GM21723 (cell line): Measurements from ENCODE around the gene CEMP1.

Experiments used
- ATAC-seq: cut with Tn5 transposase; IDR thresholded peaks from one replicate; pipeline ENCODE4 v1.9.1; 2021; ENCODE audit warnings: mild to moderate bottlenecking, moderate library complexity; ENCODE audit not compliant: unreplicated experiment

Gene CEMP1

DNA sequence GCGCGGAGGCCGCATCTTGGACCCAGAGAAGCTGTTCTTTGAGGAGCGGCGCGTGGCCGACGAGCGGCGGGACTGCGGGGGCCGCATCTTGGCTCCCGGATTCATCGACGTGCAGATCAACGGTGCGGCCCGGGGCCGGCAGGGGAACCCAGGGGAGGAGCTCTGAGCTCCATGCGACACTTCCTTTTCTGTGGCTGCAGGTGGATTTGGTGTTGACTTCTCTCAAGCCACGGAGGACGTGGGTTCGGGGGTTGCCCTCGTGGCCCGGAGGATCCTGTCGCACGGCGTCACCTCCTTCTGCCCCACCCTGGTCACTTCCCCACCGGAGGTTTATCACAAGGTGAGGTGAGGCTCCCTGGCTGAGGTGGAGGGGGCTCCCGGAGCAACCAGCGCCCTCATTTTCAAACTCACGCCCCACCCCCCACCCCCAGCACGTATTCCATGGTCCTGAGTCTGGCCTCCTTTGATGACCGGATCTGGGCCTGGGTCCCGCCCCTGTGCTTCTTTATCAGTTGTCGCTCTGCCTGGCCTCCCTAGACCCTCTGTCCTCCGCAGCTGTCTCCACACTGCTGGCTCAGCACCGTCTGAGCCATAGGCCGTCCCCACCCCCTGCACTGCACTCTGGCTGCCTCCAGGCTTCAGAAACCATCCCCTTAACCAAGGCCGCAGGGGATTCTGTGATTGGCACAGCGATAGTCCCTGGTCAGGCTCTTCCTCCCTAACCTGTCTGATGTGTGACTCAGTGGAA is 10.2 kb downstream of the CEMP1 start:
- peak; percentile 19 for ATAC-seq

DNA sequence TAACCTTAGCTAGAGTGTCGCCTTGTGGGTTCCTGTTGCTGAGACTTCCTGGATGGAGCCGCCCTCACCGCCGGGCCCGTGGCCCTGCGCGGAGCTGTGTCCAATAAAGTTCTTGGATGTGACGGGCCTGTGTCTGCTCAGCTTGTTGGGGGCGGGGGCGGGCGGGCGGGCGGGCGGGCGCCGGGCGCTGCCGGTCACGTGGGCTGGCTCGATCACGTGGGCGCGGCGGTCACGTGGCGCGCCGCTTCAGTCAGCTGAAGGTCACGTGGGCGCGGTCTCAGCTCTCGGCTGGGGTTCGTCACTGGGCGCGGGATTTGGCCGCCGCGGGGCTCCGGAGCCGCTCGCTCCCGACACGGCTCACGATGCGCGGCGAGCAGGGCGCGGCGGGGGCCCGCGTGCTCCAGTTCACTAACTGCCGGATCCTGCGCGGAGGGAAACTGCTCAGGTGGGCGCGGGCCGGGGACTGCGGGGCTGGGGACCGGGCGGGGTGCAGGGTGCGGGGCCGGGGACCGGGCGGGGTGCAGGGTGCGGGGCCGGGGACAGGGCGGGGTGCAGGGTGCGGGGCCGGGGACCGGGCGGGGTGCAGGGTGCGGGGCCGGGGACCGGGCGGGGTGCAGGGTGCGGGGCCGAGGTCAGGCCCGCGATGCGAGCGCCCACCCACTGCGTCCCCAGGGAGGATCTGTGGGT is 11.0 kb downstream of the CEMP1 start, which contains the start of gene AMDHD2:
TSS of gene AMDHD2 (plus strand) at position 275 of the 687 bp plus-strand sequence. CDS start at position 363, 88 bp downstream.
- peak; percentile 39 for ATAC-seq

DNA sequence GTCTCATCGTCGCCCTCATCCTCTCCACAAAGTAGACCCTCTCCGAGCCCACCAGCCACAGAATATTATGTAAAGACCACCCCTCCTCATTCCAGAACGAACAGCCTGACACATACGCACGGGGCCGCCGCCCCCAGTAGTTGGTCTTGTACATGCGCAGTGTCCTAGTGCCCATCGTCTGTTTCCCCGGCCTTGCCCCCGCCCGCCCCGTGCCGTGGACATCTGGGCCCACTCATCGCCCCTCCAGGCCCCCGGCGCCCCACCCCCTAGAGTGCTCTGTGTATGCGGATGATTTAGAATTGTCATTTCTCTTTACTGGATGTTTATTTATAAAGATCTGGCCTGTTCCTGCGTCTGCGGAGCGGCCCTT is 11.5 kb downstream of the CEMP1 start:
- ATAC-seq, result no peak

DNA sequence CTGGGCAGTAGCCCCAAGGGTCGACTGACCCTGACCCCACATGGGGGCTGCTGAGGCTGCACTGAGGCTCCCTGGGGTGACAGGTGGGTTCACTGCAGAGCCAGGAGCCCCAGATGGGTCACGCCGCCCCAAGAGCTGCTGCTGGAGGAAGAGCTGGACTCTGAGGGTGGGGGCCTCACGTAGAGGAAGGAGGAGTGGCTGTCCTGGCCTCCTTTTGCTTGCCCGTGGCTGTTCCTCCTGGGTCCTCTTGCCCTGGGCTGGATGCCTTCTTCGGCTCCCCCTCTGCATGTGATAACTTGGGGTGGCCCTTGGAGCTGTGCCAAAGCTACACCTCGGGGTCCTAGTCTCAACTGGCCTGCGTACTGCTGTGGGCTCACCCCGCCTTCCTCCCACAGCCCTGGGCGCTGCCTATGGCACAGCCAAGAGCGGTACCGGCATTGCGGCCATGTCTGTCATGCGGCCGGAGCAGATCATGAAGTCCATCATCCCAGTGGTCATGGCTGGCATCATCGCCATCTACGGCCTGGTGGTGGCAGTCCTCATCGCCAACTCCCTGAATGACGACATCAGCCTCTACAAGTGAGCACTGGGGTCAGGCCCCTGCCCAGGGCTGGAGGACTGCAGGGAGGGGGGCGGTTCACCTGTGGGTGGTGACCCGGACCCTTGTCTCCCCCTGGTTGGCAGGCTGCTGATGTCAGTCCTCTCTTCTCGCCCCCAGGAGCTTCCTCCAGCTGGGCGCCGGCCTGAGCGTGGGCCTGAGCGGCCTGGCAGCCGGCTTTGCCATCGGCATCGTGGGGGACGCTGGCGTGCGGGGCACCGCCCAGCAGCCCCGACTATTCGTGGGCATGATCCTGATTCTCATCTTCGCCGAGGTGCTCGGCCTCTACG is 12.1 kb downstream of the CEMP1 start:
- no peak for ATAC-seq

DNA sequence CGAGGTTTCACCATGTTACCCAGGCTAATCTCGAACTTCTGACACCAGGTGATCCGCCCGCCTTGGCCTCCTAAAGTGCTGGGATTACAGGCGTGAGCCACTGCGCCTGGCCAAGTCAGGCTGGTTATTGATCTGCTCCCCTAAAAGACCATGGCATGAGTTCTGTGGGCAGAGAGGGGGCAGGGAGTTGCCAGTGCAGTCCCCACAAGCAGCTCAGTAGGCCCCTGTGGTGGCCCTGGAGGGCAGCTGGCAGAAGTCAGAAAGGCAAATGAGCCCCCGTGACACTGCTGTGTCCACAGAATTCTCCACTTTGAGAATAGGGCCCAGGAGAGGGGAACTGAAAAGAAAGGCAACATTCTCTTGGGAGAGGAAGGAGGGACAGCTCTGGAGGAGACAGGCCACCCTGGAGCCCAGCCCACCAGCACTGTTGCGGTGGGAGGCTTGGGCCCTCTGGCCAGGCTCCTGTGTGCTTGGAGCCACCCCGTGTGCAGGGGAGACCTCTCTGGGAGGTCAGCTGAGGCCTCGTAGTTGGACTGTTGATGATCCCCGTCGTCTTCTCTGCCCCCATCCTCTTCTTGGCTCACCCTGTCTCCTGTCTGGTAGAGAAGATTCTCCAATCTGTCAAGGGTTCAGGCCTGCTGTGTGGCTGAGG is 13.1 kb downstream of the CEMP1 start:
- no peak for ATAC-seq

DNA sequence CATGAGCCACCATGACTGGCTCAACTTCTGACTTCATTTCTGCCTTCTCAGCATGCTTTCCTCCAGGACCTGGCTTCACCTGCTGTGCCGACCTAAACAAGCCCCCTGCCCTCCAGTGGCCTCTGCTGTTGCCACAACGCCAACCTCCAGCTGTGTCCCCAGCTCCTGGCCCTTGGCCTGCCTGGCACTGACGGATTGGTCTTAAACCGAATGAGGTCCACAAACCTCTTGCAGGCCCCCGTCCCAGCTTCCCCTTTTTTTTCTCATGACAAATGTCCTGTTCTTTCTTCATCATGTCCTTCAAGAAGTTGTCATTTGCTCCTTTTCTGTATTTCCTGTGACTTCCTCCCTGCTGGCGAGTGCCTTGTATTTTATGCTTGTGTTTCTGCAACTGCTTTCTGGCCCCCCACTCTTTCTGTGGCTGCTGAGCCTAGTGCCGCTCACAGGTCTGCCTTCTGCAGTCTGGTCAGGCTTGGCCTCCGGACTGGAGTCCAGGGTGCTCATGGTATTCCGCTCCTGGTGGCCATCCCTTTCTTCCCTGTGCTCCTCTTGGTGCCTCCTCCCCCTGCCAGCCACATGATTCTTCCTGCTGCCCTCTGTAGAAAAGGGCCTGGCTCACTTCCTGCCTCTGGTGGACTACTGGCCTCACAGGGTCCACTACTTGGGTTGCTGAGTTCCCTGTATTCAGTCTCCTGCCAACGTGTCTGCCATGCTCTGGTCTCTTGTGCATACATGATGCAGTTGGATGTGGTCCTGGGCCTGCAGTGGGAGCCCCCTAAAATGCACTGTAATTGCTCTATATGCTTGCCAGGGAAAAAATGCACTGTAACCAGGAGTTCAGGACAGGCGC is 14.6 kb downstream of the CEMP1 start:
- no peak for ATAC-seq

DNA sequence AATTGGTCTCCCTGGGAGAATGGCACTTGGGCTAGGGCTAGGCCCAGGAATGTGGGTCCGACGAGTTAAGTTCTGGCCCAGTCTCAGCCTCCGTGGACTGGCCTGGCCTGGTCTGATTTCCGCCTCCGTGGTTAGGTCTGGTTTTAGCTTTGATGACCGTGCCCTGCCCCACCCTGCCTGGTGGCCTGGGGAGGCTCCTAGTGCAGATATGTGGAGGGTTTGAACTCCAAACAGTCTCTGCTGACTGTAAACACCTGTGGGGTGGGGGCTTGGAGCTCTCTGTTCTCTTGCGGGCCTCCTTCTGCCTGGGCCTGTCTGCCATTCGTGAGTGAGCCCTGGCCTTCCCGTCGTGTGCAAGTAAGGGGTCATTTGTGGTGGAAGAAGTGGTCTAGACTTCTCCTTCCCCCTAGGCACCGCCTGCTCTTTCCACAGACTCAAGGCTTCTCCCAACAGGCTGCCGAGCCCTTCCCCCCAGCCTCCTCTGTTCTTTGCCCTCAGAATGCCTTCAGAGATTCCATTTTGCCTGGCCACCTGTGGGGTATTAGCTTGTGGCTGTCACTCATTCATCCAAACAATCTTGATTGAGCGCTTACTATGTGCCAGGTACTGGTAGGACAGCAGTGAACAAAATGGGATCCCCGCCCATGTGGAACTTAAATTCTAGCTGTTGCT is 15.9 kb downstream of the CEMP1 start:
- ATAC-seq, result no peak

DNA sequence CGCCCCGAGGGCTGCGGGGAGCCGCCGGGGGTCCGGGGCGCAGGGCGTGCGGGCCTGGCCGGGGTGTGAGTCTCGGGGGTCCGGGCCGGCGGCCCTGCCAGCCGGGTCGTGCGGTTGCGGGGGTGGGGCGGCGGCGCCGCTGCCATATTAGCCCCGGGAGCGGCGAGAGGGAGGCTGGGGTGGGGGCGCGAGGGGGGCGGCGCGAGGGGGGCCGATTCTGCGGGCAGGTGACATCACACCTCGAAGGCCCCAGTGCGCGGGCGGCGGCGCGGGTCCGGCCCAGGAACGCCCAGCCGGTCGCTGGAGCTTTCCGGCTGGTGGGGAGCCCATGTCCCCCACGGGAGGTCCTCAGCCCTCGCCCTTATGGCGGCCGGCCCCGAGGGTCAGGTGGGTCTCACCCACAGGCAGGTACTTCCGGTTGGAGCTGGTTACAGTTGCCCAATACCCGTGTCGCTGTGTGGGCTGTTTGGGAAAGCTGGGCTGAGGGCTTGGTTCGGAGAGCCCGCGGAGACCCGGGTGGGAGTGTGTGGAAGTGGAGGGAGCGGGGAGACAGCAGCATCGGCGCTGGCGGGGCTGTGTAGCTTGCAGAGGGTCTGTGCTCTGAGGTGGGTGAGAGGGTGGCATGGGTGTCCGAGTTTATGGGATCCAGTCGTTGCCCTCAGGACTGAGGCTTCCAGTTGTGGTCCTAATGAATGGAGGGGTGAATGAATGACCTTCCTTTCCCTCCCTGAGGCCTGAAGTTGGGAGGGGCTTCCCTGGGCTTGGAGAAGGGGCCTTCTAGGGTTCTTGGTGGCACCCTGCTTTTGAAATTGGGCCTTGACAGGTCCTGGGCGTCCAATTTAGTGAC is 16.7 kb downstream of the CEMP1 start:
- ATAC-seq, result no peak

DNA sequence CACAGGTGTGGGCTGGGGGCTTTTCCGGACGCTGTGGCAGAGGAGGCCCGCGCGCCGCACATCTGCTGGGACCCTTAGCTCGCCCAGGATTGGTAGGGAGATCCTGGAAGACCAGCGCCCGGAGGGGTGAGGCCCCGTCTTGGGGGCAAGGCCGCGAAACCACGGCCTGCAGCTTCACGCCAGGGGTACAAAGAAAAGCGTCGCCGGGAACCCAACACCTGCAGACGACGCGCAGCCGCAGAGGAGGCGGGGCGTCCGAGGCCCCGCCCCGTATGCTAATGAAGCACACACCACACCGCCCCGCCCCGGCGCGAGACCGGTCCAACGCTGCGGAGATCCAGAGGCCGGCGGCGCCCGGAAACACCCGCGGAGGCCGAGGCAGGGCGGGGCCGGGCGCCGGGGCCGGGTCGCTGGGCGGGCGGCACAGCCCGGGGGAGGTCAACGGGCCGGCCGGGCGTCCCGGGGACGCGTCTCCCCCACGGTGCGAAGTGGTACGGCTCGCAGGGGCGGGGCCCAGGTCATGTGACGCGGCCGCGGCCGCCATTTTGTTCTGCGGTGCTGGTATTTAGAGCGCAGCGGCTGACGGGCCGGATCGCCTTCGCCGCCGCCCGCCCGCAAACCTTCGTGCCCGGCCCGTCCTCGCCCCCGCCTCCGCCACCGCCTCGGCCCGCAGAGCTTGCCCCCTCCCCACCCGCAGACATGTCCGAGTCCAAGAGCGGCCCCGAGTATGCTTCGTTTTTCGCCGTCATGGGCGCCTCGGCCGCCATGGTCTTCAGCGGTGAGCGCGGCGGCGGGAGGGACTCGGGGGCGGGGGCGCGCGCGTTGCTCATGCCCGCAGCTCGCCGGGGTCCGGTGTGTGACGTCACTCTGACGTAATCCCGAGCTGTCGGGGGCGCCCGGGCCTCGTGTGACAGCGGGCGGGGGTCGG is 17.5 kb downstream of the CEMP1 start, which contains the start of gene ATP6V0C:
TSS of gene ATP6V0C (plus strand) at position 548 of the 928 bp plus-strand sequence. CDS start at position 700, 152 bp downstream.
- ATAC-seq, result peak; percentile 64

DNA sequence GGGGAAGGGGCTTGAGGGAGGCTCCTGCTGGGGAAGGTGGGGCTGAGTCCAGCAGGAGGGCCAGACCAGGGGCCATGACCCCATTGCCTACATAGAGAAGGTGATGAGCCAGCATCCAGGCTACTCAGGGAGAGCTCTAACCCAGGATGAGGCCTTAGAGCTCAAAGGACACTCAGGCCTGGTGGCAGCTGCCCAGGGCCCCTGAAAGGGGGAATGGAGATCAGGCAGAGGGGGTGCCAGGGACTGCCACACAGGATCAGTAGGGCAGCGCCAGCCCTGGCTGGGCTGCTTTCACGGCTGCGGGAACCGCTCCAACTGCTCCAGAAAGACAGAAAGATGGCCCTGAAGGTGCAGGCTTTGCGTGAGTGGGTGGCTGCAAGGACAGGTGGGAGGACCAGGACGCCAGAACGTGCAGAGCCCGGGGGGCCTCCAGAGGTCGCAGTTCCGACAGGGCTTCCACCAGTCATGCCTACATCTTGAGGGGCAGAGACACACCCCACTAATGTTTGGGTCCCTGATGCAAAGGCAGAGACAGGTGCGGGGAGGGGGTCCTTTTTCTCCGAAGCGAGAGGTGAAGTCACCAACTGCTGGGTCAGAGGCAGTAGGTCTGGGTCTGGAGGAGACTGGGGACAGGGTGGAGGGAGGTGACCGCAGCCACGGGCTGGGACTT is 18.3 kb downstream of the CEMP1 start:
- no peak for ATAC-seq

DNA sequence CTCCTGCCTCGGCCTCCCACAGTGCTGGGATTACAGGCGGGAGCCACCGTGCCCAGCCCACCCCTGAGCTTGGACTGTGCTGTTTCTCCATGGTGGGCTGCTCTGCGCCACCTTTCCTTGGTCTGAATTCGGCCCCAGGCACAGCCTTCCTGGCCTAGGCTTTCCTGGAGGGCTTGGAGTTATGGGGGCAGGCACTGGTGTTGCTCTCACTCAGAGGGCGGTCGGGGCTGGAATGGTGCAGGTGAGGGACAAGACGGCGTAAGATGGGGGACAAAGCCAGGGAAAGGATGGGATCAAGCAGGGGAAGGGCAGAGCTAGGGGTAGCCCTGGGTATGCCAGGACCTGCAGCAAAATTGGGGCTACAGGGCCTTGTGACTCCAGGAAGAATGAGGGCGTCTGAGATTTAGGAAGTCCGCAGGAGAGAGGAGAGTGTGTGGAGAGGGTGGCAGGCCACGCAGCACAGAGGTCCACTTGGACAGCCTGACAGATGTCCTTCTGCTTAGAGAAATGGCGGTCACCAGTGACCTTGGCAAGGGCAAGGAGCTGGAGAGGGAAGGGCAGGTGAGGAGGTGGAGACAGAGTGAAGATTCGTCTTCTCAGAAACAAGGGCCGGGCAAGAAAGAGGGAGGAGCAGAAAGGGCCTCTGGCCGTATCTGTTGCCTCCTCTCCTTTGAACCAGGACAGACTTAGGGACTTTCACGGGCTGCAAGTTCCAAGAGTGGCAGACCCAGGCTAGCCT is 19.0 kb downstream of the CEMP1 start:
- ATAC-seq, result no peak

DNA sequence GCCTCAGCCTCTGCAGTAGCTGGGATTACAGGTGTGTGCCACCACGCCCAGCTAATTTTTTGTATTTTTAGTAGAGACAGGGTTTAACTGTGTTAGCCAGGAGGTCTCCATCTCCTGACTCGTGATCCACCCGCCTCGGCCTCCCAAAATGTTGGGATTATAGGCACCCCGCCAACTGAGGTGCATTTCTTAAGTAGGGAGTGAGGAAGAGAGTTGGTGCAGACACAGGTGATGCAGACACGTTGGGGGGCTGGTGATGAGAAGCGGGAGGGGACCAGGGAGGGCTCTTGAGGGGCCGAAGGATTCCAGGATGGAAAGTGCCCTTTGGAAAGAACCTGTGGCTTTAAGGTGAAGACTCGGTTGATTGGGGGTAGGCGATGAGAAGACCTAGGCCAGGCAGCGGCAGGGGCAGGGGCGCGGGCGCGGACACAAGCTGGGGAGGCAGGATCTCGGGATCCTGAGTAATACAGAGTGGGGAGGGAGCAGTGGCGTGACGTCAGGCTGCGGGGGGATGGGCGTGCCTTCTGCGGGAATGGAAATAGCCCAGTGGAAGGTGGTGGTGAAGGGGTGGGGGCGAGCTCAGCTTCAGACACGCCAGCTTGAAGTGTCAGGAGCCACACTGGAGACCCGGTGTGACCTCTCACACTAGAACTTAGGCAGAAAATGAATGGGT is 19.9 kb downstream of the CEMP1 start:
- ATAC-seq, result no peak

DNA sequence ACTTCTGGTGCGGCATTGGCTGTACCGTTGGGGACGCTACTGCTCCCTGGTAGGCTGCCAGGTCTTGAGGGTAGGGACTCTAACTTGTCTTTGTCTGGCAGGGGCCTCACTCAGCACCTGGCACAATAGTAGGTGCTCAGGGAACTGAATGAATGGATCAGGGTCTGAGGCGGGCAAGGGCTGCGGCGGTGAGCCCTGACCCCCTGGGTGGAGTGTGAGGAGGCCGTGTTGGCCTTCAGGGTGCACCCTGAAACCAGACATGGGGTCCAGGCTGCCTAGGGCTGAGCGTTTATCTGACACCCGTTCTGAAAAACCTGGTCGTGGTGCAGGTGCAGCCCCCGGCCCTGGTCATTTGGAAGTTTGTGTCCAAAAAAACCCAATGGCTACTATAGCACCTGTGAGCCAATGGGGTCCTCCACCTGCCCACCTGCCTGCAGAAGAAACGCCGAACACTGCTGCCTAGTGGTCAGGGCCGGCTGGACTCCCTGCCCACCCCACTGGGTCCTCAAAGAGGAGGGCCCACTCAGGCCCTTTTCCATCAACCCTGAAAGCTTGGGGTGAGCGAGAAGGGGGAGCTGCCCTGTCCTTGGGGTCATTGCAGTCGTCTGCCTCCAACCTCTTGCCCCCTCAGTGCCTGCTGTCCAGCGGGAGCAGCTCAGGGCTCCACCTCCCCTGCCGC is 22.3 kb downstream of the CEMP1 start:
- no peak for ATAC-seq

DNA sequence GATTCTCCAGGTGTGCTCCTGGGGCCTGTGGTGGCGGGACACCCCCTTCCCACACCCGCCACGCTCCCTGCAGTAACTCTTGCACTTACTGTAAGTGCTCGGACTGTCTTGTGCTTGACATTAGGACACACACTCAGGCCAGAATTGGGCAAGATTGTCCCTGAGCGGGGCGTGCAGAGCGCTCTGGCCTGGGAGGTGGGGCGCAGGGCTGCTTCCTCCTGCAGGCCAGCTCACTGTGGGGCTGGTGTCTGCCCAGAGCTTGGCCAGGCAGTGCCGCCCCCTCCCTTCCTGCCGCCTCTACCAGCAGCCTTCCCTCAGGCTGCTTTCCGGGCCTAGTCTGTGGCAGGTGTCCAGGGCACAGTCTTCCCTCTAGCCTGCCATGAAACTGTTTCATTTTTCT is 23.5 kb downstream of the CEMP1 start:
- ATAC-seq, result no peak

DNA sequence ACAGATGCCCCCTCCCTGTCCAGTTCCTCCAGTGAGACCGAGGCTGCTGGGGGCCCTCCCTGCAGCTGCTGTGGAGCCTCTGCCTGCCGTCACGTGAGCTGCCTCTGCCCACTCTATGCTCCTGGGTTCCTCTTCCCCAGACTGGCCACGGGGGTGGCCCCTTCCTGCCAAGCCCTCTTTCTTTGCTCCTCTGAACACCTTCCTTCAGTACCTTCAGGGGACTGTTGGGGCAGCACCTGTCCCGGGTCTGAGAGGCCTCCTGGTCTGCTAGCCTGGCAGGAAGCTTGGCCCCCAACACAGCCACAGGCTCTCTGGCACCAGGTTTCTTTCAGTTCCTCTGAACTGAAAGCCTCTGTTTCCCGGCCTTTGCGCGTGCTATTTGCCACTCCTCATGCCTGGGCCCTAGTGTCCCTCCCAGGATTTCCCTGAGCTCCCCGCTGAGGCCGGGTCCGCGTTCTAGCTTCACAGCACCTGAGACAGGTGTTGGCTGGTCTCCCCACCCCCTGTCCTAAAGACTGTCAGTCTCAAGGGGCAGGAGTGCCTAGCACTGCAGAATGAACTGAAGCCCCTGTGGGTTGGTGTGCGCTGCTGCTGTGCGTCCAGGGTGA is 24.1 kb downstream of the CEMP1 start:
- ATAC-seq, result peak; percentile 53
